ENCODE measurements around the gene HRH2.

The HRH2 gene

GRCh38 chr5:175685701-175686350, 28.0 kb downstream of the HRH2 start:
- TF ChIP-seq, protein P1, sequence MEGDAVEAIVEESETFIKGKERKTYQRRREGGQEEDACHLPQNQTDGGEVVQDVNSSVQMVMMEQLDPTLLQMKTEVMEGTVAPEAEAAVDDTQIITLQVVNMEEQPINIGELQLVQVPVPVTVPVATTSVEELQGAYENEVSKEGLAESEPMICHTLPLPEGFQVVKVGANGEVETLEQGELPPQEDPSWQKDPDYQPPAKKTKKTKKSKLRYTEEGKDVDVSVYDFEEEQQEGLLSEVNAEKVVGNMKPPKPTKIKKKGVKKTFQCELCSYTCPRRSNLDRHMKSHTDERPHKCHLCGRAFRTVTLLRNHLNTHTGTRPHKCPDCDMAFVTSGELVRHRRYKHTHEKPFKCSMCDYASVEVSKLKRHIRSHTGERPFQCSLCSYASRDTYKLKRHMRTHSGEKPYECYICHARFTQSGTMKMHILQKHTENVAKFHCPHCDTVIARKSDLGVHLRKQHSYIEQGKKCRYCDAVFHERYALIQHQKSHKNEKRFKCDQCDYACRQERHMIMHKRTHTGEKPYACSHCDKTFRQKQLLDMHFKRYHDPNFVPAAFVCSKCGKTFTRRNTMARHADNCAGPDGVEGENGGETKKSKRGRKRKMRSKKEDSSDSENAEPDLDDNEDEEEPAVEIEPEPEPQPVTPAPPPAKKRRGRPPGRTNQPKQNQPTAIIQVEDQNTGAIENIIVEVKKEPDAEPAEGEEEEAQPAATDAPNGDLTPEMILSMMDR (IDR thresholded peaks at IDR 0.05; ENCODE audit: insufficient read depth, low read length, poor library complexity, severe bottlenecking) = no peak
- no peak for DNase-seq (ENCODE audit: extremely low read depth, insufficient read length)
- Histone ChIP-seq H3K27me3 (replicated peaks; ENCODE audit: control insufficient read depth, insufficient read depth, low read length) (no peaks in the 10 kb centered on the region; the same call in 1 of the 2 replicates), H3K36me3 (ENCODE audit: control insufficient read depth, insufficient read depth, low read length) (no peaks in the 10 kb centered on the region), H3K4me3 (replicated peaks; ENCODE audit: low read depth, low read length) (no peak overlapping the region)

DNA sequence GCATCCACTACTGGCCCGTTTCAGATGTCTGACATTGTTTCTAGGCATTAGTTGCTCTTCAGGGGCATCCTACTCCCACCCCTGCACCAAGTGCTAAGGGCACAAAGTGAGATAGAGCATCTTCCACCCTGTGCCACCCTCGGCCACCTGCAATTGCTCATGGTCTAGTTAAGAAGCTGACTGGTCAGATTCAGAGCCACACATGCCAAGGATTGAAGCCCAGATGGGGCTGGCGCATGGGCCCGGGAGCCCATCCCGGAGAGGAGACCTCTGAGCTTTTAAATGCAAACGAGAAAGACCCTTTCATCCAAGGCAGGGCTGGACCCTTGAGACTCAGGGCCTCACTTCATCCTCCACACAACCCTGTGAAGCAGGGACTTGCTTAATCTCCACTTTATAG, 28.5 kb downstream of the HRH2 start:
- no peak for DNase-seq (ENCODE audit: extremely low read depth, insufficient read length)
- Histone ChIP-seq H3K27me3 (replicated peaks; ENCODE audit: control insufficient read depth, insufficient read depth, low read length) (no peaks in the 10 kb centered on the region; the same call in 1 of the 2 replicates), H3K36me3 (ENCODE audit: control insufficient read depth, insufficient read depth, low read length) (no peaks in the 10 kb centered on the region), H3K4me3 (replicated peaks; ENCODE audit: low read depth, low read length) (no peak overlapping the region)
- TF ChIP-seq, protein P1 (IDR thresholded peaks at IDR 0.05; ENCODE audit: insufficient read depth, low read length, poor library complexity, severe bottlenecking) = no peak

DNA sequence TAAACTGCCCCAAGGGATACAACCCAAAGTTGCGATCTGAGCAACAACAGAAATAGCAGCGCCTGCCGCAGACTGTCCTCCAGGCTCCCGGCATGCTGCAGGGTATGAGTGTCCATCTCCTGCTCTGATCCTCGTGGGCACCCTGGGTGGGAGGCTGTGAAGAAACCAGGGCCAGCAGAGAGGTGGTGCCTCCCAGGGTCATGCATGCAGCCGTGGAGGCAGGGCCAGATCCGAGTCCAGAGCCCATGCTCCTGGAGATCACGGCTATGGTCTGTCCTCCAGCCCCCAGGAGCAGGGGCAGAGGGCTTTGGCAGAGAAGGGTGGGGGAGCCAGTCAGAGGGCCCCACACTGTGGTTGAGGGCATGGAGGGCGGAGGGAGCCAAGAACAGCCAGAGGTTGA, 29.0 kb downstream of the HRH2 start:
- no peaks in the 10 kb centered on the region for H3K36me3 ChIP-seq (ENCODE audit: control insufficient read depth, insufficient read depth, low read length)
- TF ChIP-seq, protein P1 (IDR thresholded peaks at IDR 0.05; ENCODE audit: insufficient read depth, low read length, poor library complexity, severe bottlenecking) = no peak
- H3K27me3 ChIP-seq (replicated peaks; ENCODE audit: control insufficient read depth, insufficient read depth, low read length) = no peaks in the 10 kb centered on the region; the same call in 1 of the 2 replicates
- no peak overlapping the region for H3K4me3 ChIP-seq (replicated peaks; ENCODE audit: low read depth, low read length)
- DNase-seq (ENCODE audit: extremely low read depth, insufficient read length) = no peak

- DNase-seq (ENCODE audit: extremely low read depth, insufficient read length) = no peak
- no peak overlapping the region for H3K4me3 ChIP-seq (replicated peaks; ENCODE audit: low read depth, low read length)
- H3K36me3 ChIP-seq (ENCODE audit: control insufficient read depth, insufficient read depth, low read length) = no peaks in the 10 kb centered on the region
- TF ChIP-seq, protein P1 (IDR thresholded peaks at IDR 0.05; ENCODE audit: insufficient read depth, low read length, poor library complexity, severe bottlenecking) = no peak
- no peaks in the 10 kb centered on the region; the same call in 1 of the 2 replicates for H3K27me3 ChIP-seq (replicated peaks; ENCODE audit: control insufficient read depth, insufficient read depth, low read length)
Observed at GRCh38 chr5:175687231-175687701, 29.4 kb downstream of the HRH2 start.

- H3K36me3 ChIP-seq (ENCODE audit: control insufficient read depth, insufficient read depth, low read length) = no peaks in the 10 kb centered on the region
- no peak for DNase-seq (ENCODE audit: extremely low read depth, insufficient read length)
- no peak overlapping the region for H3K4me3 ChIP-seq (replicated peaks; ENCODE audit: low read depth, low read length)
- H3K27me3 ChIP-seq (replicated peaks; ENCODE audit: control insufficient read depth, insufficient read depth, low read length) = no peaks in the 10 kb centered on the region; the same call in 1 of the 2 replicates
- TF ChIP-seq, protein P1 (IDR thresholded peaks at IDR 0.05; ENCODE audit: insufficient read depth, low read length, poor library complexity, severe bottlenecking) = no peak
Observed at GRCh38 chr5:175688352-175689146, 30.7 kb downstream of the HRH2 start.

Data from GM06990 (cell line).